Liver (tissue), 9 donors: ENCODE data around the gene CPOX. TPM values are rescaled to one million over a fixed set of nuclear protein-coding genes. Genes with fewer than 3 reads are reported as not detected.

Experiments
- DNase-seq: peaks from one replicate; pipeline ENCODE4 v3.0.0-alpha.2; 2017; ENCODE audit warnings: low spot score
- H3K27ac ChIP-seq, 2 donors: one replicate each; pipeline ENCODE4 v1.7.0; 2013; ENCODE audit warnings: inconsistent platforms in 2 of 2, low read length in 2 of 2, control low read depth in 1 of 2, low read depth in 1 of 2, mild to moderate bottlenecking in 1 of 2
- H3K27me3 ChIP-seq, 4 donors: one replicate each; pipeline versions ENCODE4 v1.6.1 to v1.7.0; 2013; ENCODE audit warnings: low read length in 3 of 4, inconsistent platforms in 1 of 4, mild to moderate bottlenecking in 1 of 4, moderate library complexity in 1 of 4; ENCODE audit not compliant: control insufficient read depth in 4 of 4, insufficient read depth in 4 of 4
- H3K36me3 ChIP-seq, 4 donors: one replicate each; pipeline versions ENCODE4 v1.6.1 to v1.7.0; 2013; ENCODE audit warnings: low read length in 3 of 4, mild to moderate bottlenecking in 3 of 4, low read depth in 1 of 4, moderate library complexity in 1 of 4; ENCODE audit not compliant: control insufficient read depth in 4 of 4, insufficient read depth in 3 of 4
- H3K4me1 ChIP-seq, 4 donors: one replicate each; pipeline versions ENCODE4 v1.6.1 to v1.7.0; 2013; ENCODE audit warnings: low read length in 3 of 4, mild to moderate bottlenecking in 3 of 4, moderate library complexity in 1 of 4; ENCODE audit not compliant: control insufficient read depth in 4 of 4, insufficient read depth in 4 of 4
- H3K4me3 ChIP-seq, 3 donors: one replicate each; pipeline versions ENCODE4 v1.6.1 to v1.7.0; 2013; ENCODE audit warnings: low read length in 3 of 3, control low read depth in 1 of 3, low read depth in 1 of 3, mild to moderate bottlenecking in 1 of 3
- H3K9ac ChIP-seq, 2 donors: one replicate each; pipeline ENCODE4 v1.7.0; 2013; ENCODE audit warnings: low read length in 2 of 2, mild to moderate bottlenecking in 2 of 2, moderate library complexity in 2 of 2, control low read depth in 1 of 2, low read depth in 1 of 2
- H3K9me3 ChIP-seq, 4 donors: one replicate each; pipeline versions ENCODE4 v1.6.1 to v1.7.0; 2013; ENCODE audit warnings: low read length in 3 of 4; ENCODE audit not compliant: control insufficient read depth in 4 of 4
- CTCF ChIP-seq: fragments of 150-350 bp; IDR thresholded peaks from 2 replicates; pipeline ENCODE4 v1.5.1; 2017; ENCODE audit warnings: improper control_type of control experiment, low read depth, low read length; ENCODE audit not compliant: missing input control
- EGR1 ChIP-seq, 2 donors: IDR thresholded peaks; 2 replicates each; pipeline ENCODE4 v1.6.1; 2016 to 2018; ENCODE audit warnings: antibody characterized with exemption in 2 of 2, low read depth in 2 of 2
- FOXA1 ChIP-seq: IDR thresholded peaks from 2 replicates; pipeline ENCODE4 v1.6.1; 2016; ENCODE audit warnings: antibody characterized with exemption
- FOXA2 ChIP-seq: IDR thresholded peaks from 2 replicates; pipeline ENCODE4 v1.6.1; 2016; ENCODE audit warnings: antibody characterized with exemption
- GABPA ChIP-seq, 2 donors: IDR thresholded peaks in 1 of 2; conservative IDR thresholded peaks in 1 of 2; 2 replicates each; pipeline ENCODE4 v1.6.1; 2016; ENCODE audit warnings: antibody characterized with exemption in 2 of 2, mild to moderate bottlenecking in 1 of 2, moderate library complexity in 1 of 2
- HNF4A ChIP-seq, 2 donors: conservative IDR thresholded peaks; 2 replicates each; pipeline ENCODE4 v1.6.1; 2016; ENCODE audit warnings: antibody characterized with exemption in 2 of 2, mild to moderate bottlenecking in 2 of 2
- HNF4G ChIP-seq: IDR thresholded peaks from 2 replicates; pipeline ENCODE4 v1.6.1; 2016; ENCODE audit warnings: antibody characterized with exemption
- JUND ChIP-seq, 2 donors: IDR thresholded peaks; 2 replicates each; pipeline ENCODE4 v1.6.1; 2016; ENCODE audit warnings: antibody characterized with exemption in 2 of 2
- NR2F2 ChIP-seq: IDR thresholded peaks from 2 replicates; pipeline ENCODE4 v1.6.1; 2016; ENCODE audit warnings: antibody characterized with exemption
- RAD21 ChIP-seq, 2 donors: IDR thresholded peaks; 2 replicates each; pipeline ENCODE4 v1.6.1; 2016; ENCODE audit warnings: antibody characterized with exemption in 2 of 2, mild to moderate bottlenecking in 2 of 2
- RXRA ChIP-seq, 2 donors: IDR thresholded peaks; 2 replicates each; pipeline ENCODE4 v1.6.1; 2017 to 2018; ENCODE audit warnings: antibody characterized with exemption in 2 of 2, mild to moderate bottlenecking in 1 of 2
- SP1 ChIP-seq: IDR thresholded peaks from 2 replicates; pipeline ENCODE4 v1.6.1; 2018; ENCODE audit warnings: antibody characterized with exemption, mild to moderate bottlenecking
- TAF1 ChIP-seq: conservative IDR thresholded peaks from 2 replicates; pipeline ENCODE4 v1.6.1; 2016; ENCODE audit warnings: antibody characterized with exemption, mild to moderate bottlenecking
- YY1 ChIP-seq: IDR thresholded peaks from 2 replicates; pipeline ENCODE4 v1.6.1; 2016; ENCODE audit warnings: antibody characterized with exemption, mild to moderate bottlenecking
- WGBS: extraction: QIAGEN DNeasy Blood & Tissue Kit; methylation state at CpG from one replicate; pipeline ENCODE4 v1.1.7; 2013; 5-methylcytosine and 5-hydroxymethylcytosine counted together
- polyA plus RNA-seq, 2 donors: library from polyadenylated mRNA; stranded (reverse) in 1 of 2; unstranded in 1 of 2; fragments of 200-250 nt in 1 of 2; fragments of >200 nt in 1 of 2; fragmentation: Nextera tagmentation in 1 of 2; extraction: Ambion mirVana in 1 of 2; gene quantifications; one replicate each; pipeline versions ENCODE4 v1.2.1 to v1.2.3, GENCODE V29; 2013 to 2015
- total RNA-seq, 2 donors: library from RNA; depleted of rRNA; stranded (reverse); fragments of >200 nt; gene quantifications; one replicate each; pipeline ENCODE4 v1.2.3, GENCODE V29; 2014
- TF ChIP-seq, protein P1 (sequence below): IDR thresholded peaks from 2 replicates; pipeline ENCODE4 v1.6.1; 2016; ENCODE audit warnings: antibody characterized with exemption
- TF ChIP-seq, protein P2 (sequence below): IDR thresholded peaks from 2 replicates; pipeline ENCODE4 v1.6.1; 2016; ENCODE audit warnings: antibody characterized with exemption
- TF ChIP-seq, protein P3 (sequence below): IDR thresholded peaks from 2 replicates; pipeline ENCODE4 v1.6.1; 2016; ENCODE audit warnings: antibody characterized with exemption, mild to moderate bottlenecking
- donor health status: healthy.
- donor health status: healthy.
- donor health status: healthy.
- donor health status: healthy.
- donor health status: healthy.

CPOX gene
- total and polyA plus RNA-seq, 4 donors = 8.8 to 280 (median 16.3) TPM

DNA sequence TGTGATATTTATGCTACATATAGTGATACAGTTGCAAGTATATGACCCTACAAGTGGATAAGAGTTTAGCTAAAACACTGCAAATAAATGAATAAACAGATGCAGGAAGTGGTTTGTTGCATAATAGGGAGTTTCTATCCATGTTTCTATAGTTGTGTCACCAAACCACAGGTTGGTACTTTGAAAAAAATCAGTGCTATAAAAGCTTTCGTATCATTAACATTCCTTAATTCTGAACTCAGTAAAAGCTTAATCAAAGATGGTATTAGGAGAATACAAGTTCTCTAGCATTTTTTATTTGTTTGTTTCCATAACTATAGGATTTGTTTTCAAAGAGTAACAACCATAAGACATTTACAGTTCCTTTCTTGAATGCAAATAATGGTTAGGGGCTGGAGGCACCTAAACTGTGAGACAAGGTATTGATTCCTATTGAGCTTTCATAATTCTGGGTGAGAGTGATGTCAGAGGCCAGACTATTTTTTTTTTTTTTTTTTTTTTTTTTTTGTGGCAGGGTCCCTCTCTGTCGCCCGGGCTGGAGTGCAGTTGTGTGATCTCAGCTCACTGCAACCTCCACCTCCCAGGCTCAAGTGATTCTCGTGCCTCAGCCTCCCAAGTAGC lies 29.6 kb downstream of the CPOX start:
- no peak for DNase-seq
- H3K9me3 ChIP-seq = no peaks in the 10 kb centered on the region
- no peaks in the 10 kb centered on the region for H3K4me1 ChIP-seq
- H3K4me3 ChIP-seq = no peak overlapping the region
- no peaks in the 10 kb centered on the region for H3K27me3 ChIP-seq
- no peak for TF ChIP-seq RAD21 (IDR thresholded peaks at IDR 0.05)
- no peak for TF ChIP-seq NR2F2
- no peak for TF ChIP-seq CTCF
- no peak for TF ChIP-seq HNF4A (conservative IDR thresholded peaks at IDR 0.05)
- TF ChIP-seq, protein P1, sequence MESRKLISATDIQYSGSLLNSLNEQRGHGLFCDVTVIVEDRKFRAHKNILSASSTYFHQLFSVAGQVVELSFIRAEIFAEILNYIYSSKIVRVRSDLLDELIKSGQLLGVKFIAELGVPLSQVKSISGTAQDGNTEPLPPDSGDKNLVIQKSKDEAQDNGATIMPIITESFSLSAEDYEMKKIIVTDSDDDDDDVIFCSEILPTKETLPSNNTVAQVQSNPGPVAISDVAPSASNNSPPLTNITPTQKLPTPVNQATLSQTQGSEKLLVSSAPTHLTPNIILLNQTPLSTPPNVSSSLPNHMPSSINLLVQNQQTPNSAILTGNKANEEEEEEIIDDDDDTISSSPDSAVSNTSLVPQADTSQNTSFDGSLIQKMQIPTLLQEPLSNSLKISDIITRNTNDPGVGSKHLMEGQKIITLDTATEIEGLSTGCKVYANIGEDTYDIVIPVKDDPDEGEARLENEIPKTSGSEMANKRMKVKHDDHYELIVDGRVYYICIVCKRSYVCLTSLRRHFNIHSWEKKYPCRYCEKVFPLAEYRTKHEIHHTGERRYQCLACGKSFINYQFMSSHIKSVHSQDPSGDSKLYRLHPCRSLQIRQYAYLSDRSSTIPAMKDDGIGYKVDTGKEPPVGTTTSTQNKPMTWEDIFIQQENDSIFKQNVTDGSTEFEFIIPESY = no peak
- TF ChIP-seq, protein P2, sequence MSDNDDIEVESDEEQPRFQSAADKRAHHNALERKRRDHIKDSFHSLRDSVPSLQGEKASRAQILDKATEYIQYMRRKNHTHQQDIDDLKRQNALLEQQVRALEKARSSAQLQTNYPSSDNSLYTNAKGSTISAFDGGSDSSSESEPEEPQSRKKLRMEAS = no peak
- H3K9ac ChIP-seq = no peak overlapping the region
- H3K27ac ChIP-seq = no peak overlapping the region
- WGBS = 78% methylated on average over 4 of the region's 4 CpGs
- H3K36me3 ChIP-seq = no peaks in the 10 kb centered on the region

- no peak overlapping the region for H3K27ac ChIP-seq
- H3K9me3 ChIP-seq = no peaks in the 10 kb centered on the region
- no peaks in the 10 kb centered on the region for H3K4me1 ChIP-seq
- no peak for TF ChIP-seq EGR1 (IDR thresholded peaks at IDR 0.05; ENCODE audit: low read depth in 2 of 2)
- no peak for TF ChIP-seq GABPA (IDR thresholded peaks at IDR 0.05 in 1 of 2, conservative IDR thresholded peaks at IDR 0.05 in 1 of 2)
- TF ChIP-seq NR2F2 = no peak
- no peak for TF ChIP-seq CTCF
- TF ChIP-seq, protein P3, sequence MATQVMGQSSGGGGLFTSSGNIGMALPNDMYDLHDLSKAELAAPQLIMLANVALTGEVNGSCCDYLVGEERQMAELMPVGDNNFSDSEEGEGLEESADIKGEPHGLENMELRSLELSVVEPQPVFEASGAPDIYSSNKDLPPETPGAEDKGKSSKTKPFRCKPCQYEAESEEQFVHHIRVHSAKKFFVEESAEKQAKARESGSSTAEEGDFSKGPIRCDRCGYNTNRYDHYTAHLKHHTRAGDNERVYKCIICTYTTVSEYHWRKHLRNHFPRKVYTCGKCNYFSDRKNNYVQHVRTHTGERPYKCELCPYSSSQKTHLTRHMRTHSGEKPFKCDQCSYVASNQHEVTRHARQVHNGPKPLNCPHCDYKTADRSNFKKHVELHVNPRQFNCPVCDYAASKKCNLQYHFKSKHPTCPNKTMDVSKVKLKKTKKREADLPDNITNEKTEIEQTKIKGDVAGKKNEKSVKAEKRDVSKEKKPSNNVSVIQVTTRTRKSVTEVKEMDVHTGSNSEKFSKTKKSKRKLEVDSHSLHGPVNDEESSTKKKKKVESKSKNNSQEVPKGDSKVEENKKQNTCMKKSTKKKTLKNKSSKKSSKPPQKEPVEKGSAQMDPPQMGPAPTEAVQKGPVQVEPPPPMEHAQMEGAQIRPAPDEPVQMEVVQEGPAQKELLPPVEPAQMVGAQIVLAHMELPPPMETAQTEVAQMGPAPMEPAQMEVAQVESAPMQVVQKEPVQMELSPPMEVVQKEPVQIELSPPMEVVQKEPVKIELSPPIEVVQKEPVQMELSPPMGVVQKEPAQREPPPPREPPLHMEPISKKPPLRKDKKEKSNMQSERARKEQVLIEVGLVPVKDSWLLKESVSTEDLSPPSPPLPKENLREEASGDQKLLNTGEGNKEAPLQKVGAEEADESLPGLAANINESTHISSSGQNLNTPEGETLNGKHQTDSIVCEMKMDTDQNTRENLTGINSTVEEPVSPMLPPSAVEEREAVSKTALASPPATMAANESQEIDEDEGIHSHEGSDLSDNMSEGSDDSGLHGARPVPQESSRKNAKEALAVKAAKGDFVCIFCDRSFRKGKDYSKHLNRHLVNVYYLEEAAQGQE = no peak
- TF ChIP-seq HNF4G = no peak
- no peak for TF ChIP-seq YY1
- no peak for TF ChIP-seq TAF1
- no peak for TF ChIP-seq RAD21 (IDR thresholded peaks at IDR 0.05)
- no peak for TF ChIP-seq RXRA (IDR thresholded peaks at IDR 0.05)
- no peak for TF ChIP-seq JUND (IDR thresholded peaks at IDR 0.05)
- TF ChIP-seq FOXA2 = no peak
- TF ChIP-seq SP1 = no peak
- TF ChIP-seq, protein P1 = no peak
- TF ChIP-seq FOXA1 = no peak
- TF ChIP-seq HNF4A (conservative IDR thresholded peaks at IDR 0.05) = no peak
- TF ChIP-seq, protein P2 = no peak
- H3K9ac ChIP-seq = no peak overlapping the region
- H3K36me3 ChIP-seq = no peaks in the 10 kb centered on the region
- H3K4me3 ChIP-seq = no peak overlapping the region
- 82% methylated on average over 5 of the region's 5 CpGs for WGBS
- no peak for DNase-seq
- H3K27me3 ChIP-seq = no peaks in the 10 kb centered on the region
These were observed 31.5 kb downstream of the CPOX start for GRCh38 chr3:98561727-98562521.
